Esophagus muscularis mucosa (tissue), 4 donors: ENCODE data around the gene RPL22.

Experiments used
- CTCF ChIP-seq, 3 experiments: fragments of 200-600 bp in 2 of 3; fragments of 450-650 bp in 1 of 3; sonication (generic) in 2 of 3; IDR thresholded peaks; one replicate each; pipeline ENCODE4 v1.5.1; 2017 to 2019; ENCODE audit warnings: antibody characterized with exemption in 3 of 3, mild to moderate bottlenecking in 2 of 3, moderate library complexity in 1 of 3
- EP300 ChIP-seq: sonication (generic); formaldehyde crosslinking; IDR thresholded peaks from one replicate; pipeline ENCODE4 v1.6.1; 2017; ENCODE audit warnings: antibody characterized with exemption
- POLR2A ChIP-seq: fragments of 450-650 bp; IDR thresholded peaks from one replicate; pipeline ENCODE4 v1.6.1; 2017; ENCODE audit warnings: antibody characterized with exemption, moderate library complexity, mild to moderate bottlenecking, low read depth
- POLR2AphosphoS5 ChIP-seq, 2 donors: sonication (generic); formaldehyde crosslinking; IDR thresholded peaks; one replicate each; pipeline ENCODE4 v1.6.1; 2017; ENCODE audit warnings: antibody characterized with exemption in 2 of 2

DNA sequence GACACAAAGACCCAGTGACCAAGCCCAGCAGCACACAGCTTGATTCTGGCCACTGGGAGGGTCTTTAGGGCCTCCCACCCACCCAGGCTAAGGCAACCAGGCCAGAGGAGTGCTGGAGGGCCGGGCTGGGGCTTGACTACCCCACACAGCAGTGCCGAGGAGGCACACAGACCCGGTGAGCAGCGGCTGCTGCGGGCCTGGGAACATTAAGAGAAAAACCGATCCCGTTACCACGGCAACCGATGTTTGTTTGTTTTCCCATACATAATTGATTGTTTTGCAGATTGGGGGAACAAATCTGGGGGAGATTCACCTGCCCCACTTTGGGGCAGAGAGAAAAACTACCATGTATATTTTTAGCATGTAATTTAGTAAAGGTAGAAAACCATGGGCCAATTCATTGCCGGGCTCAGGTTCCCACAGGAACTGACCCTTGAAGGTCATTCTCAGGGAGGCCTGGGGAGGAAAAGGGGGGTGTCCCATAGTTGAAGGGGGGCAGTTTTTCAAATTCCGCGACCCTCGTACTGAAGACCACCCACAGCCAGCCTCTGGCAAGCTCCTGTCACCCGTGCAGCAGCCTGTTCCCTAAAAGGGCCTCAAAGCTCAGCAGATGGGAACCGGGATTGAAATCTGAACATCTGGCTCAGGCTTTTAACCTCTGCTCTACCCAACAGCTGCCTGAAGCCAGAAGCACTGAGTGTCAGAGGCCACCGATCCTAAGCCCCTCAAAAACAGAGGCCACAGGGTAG is 54.6 kb downstream of the RPL22 start:
- TF ChIP-seq CTCF (IDR thresholded peaks at IDR 0.05) (no peak), POLR2AphosphoS5 (IDR thresholded peaks at IDR 0.05) (no peak), EP300 (no peak), POLR2A (no peak)
